ENCODE data around the gene ISYNA1.

DNA sequence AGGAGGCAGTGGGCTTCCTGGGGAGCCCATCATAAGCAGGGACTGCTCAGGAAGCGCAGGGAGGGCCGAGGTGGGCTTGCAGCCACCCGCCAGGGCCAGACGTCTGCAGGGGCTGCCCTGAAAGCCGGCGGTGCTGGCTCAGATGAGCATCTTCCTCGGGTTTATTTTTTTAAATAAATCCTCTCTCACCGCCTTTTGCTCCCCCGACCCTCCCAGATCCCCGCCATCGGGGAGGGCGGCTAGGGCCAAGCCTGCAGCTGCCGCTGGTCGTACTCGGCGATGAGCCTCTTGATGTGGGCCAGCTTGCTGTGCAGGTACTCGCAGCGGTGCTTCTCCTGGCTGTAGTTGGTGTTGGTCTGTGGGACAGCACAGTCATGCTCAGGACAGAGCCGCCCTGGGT lies 6.6 kb upstream of the ISYNA1 start:
- TF ChIP-seq, protein P1, sequence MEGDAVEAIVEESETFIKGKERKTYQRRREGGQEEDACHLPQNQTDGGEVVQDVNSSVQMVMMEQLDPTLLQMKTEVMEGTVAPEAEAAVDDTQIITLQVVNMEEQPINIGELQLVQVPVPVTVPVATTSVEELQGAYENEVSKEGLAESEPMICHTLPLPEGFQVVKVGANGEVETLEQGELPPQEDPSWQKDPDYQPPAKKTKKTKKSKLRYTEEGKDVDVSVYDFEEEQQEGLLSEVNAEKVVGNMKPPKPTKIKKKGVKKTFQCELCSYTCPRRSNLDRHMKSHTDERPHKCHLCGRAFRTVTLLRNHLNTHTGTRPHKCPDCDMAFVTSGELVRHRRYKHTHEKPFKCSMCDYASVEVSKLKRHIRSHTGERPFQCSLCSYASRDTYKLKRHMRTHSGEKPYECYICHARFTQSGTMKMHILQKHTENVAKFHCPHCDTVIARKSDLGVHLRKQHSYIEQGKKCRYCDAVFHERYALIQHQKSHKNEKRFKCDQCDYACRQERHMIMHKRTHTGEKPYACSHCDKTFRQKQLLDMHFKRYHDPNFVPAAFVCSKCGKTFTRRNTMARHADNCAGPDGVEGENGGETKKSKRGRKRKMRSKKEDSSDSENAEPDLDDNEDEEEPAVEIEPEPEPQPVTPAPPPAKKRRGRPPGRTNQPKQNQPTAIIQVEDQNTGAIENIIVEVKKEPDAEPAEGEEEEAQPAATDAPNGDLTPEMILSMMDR (IDR thresholded peaks at IDR 0.05; ENCODE audit: low read length): no peak
- no peak for TF ChIP-seq EZH2 (IDR thresholded peaks at IDR 0.05; ENCODE audit: borderline replicate concordance, low read length)
